Measurements from ENCODE around the gene GJB3.

GJB3 gene

GRCh38 chr1:34790985-34791384, 10.0 kb downstream of the GJB3 start:
- TF ChIP-seq CTCF (IDR thresholded peaks at IDR 0.05; ENCODE audit: insufficient read depth, low read length, poor library complexity, severe bottlenecking), result no peak
- Histone ChIP-seq H3K27me3 (replicated peaks; ENCODE audit: control insufficient read depth, insufficient read depth, low read length) (peaks cover 2% of the 10 kb centered on the region), H3K4me3 (replicated peaks; ENCODE audit: low read depth, low read length) (no peak overlapping the region), H3K36me3 (ENCODE audit: control insufficient read depth, insufficient read depth, low read length) (no peaks in the 10 kb centered on the region)
- DNase-seq (ENCODE audit: extremely low read depth, insufficient read length), result no peak

GRCh38 chr1:34792424-34792823, 11.4 kb downstream of the GJB3 start:
- Histone ChIP-seq H3K4me3 (replicated peaks; ENCODE audit: low read depth, low read length) (no peak overlapping the region), H3K36me3 (ENCODE audit: control insufficient read depth, insufficient read depth, low read length) (no peaks in the 10 kb centered on the region), H3K27me3 (replicated peaks; ENCODE audit: control insufficient read depth, insufficient read depth, low read length) (peaks cover 2% of the 10 kb centered on the region)
- no peak for TF ChIP-seq CTCF (IDR thresholded peaks at IDR 0.05; ENCODE audit: insufficient read depth, low read length, poor library complexity, severe bottlenecking)
- DNase-seq (ENCODE audit: extremely low read depth, insufficient read length), result no peak

GRCh38 chr1:34792868-34793727, 12.1 kb downstream of the GJB3 start, which contains the start of gene GJA4:
Gene GJA4 (plus strand): TSS chr1:34792999. CDS start chr1:34794214, 1,215 bp downstream.
- Histone ChIP-seq H3K36me3 (ENCODE audit: control insufficient read depth, insufficient read depth, low read length) (no peaks in the 10 kb centered on the region), H3K4me3 (replicated peaks; ENCODE audit: low read depth, low read length) (no peak within 1 kb of the TSS), H3K27me3 (replicated peaks; ENCODE audit: control insufficient read depth, insufficient read depth, low read length) (peaks cover 2% of the 10 kb centered on the region)
- TF ChIP-seq CTCF (IDR thresholded peaks at IDR 0.05; ENCODE audit: insufficient read depth, low read length, poor library complexity, severe bottlenecking), result no peak
- DNase-seq (ENCODE audit: extremely low read depth, insufficient read length), result no peak

GRCh38 chr1:34794001-34794789, 13.2 kb downstream of the GJB3 start:
- Histone ChIP-seq H3K36me3 (ENCODE audit: control insufficient read depth, insufficient read depth, low read length) (no peaks in the 10 kb centered on the region), H3K27me3 (replicated peaks; ENCODE audit: control insufficient read depth, insufficient read depth, low read length) (peaks cover 2% of the 10 kb centered on the region), H3K4me3 (replicated peaks; ENCODE audit: low read depth, low read length) (no peak overlapping the region)
- no peak for TF ChIP-seq CTCF (IDR thresholded peaks at IDR 0.05; ENCODE audit: insufficient read depth, low read length, poor library complexity, severe bottlenecking)
- DNase-seq (ENCODE audit: extremely low read depth, insufficient read length), result no peak

- Histone ChIP-seq H3K36me3 (ENCODE audit: control insufficient read depth, insufficient read depth, low read length) (no peaks in the 10 kb centered on the region), H3K27me3 (replicated peaks; ENCODE audit: control insufficient read depth, insufficient read depth, low read length) (peaks cover 2% of the 10 kb centered on the region), H3K4me3 (replicated peaks; ENCODE audit: low read depth, low read length) (no peak overlapping the region)
- no peak for TF ChIP-seq CTCF (IDR thresholded peaks at IDR 0.05; ENCODE audit: insufficient read depth, low read length, poor library complexity, severe bottlenecking)
- no peak for DNase-seq (ENCODE audit: extremely low read depth, insufficient read length)
Measured at GRCh38 chr1:34794790-34795180, 13.8 kb downstream of the GJB3 start.

Measured in GM06990 (cell line).